ENCODE measurements around the gene MTOR.

MTOR gene

GRCh38 chr1:11216074-11216473, 46.3 kb downstream of the MTOR start:
- no peak for DNase-seq (ENCODE audit: low spot score)

GRCh38 chr1:11215381-11216005, 46.9 kb downstream of the MTOR start:
- no peak for DNase-seq (ENCODE audit: low spot score)

GRCh38 chr1:11214698-11215380, 47.5 kb downstream of the MTOR start:
- no peak for DNase-seq (ENCODE audit: low spot score)

- DNase-seq (ENCODE audit: low spot score), result no peak
Observed at GRCh38 chr1:11211925-11212587, 50.3 kb downstream of the MTOR start.

- no peak for DNase-seq (ENCODE audit: low spot score)
Observed at GRCh38 chr1:11211461-11211860, 50.9 kb downstream of the MTOR start.

- DNase-seq (ENCODE audit: low spot score), result no peak
Observed at GRCh38 chr1:11207898-11208611, 54.3 kb downstream of the MTOR start.

GRCh38 chr1:11204396-11205190, 57.8 kb downstream of the MTOR start:
- DNase-seq (ENCODE audit: low spot score), result no peak

- no peak for DNase-seq (ENCODE audit: low spot score)
Observed at GRCh38 chr1:11198851-11199594, 63.3 kb downstream of the MTOR start.

GRCh38 chr1:11198257-11198656, 64.1 kb downstream of the MTOR start:
- no peak for DNase-seq (ENCODE audit: low spot score)

- no peak for DNase-seq (ENCODE audit: low spot score)
Observed at GRCh38 chr1:11197359-11197758, 65.0 kb downstream of the MTOR start.

- DNase-seq (ENCODE audit: low spot score), result no peak
Observed at GRCh38 chr1:11196945-11197344, 65.4 kb downstream of the MTOR start.

GRCh38 chr1:11194407-11195176, 67.8 kb downstream of the MTOR start:
- DNase-seq (ENCODE audit: low spot score), result no peak

GRCh38 chr1:11193376-11193775, 69.0 kb downstream of the MTOR start:
- no peak for DNase-seq (ENCODE audit: low spot score)

GRCh38 chr1:11188858-11189451, 73.4 kb downstream of the MTOR start, which contains the start of gene ANGPTL7:
TSS of gene ANGPTL7 (plus strand) at chr1:11189355. CDS start at chr1:11189580, 225 bp downstream.
- no peak for DNase-seq (ENCODE audit: low spot score)

- DNase-seq (ENCODE audit: low spot score), result no peak
Observed at GRCh38 chr1:11188381-11188780, 74.0 kb downstream of the MTOR start.

- no peak for DNase-seq (ENCODE audit: low spot score)
Observed at GRCh38 chr1:11187931-11188330, 74.4 kb downstream of the MTOR start.

- DNase-seq (ENCODE audit: low spot score), result no peak
Observed at GRCh38 chr1:11187494-11187893, 74.9 kb downstream of the MTOR start.

GRCh38 chr1:11187000-11187399, 75.4 kb downstream of the MTOR start:
- DNase-seq (ENCODE audit: low spot score), result no peak

GRCh38 chr1:11184973-11185372, 77.4 kb downstream of the MTOR start:
- no peak for DNase-seq (ENCODE audit: low spot score)

- DNase-seq (ENCODE audit: low spot score), result no peak
Observed at GRCh38 chr1:11182884-11183283, 79.5 kb downstream of the MTOR start.
